IPS-15b (cell line): ENCODE data around the gene ARF6.
A peak's percentile ranks its signal among the peaks of the same experiment; 100 is the strongest.
"Not testable (repeated sequence)": the region's sequence is repeated elsewhere in the genome, so short reads cannot be mapped to it uniquely, and the experiment has no call there.

Experiments
- H3K27me3 ChIP-seq: one replicate; pipeline ENCODE4 v1.6.1; 2013; ENCODE audit warnings: low read length; ENCODE audit not compliant: control insufficient read depth, insufficient read depth
- H3K36me3 ChIP-seq: one replicate; pipeline ENCODE4 v1.6.1; 2013; ENCODE audit warnings: low read length; ENCODE audit not compliant: control insufficient read depth, insufficient read depth
- H3K4me1 ChIP-seq: one replicate; pipeline ENCODE4 v1.6.1; 2013; ENCODE audit warnings: mild to moderate bottlenecking, low read length; ENCODE audit not compliant: control insufficient read depth, insufficient read depth
- H3K4me3 ChIP-seq: one replicate; pipeline ENCODE4 v1.5.1; 2013; ENCODE audit warnings: low read depth, low read length
- H3K9ac ChIP-seq: one replicate; pipeline ENCODE4 v1.6.1; 2013; ENCODE audit warnings: low read depth, mild to moderate bottlenecking, low read length
- H3K9me3 ChIP-seq: one replicate; pipeline ENCODE4 v1.6.1; 2013; ENCODE audit warnings: mild to moderate bottlenecking, low read length; ENCODE audit not compliant: control insufficient read depth, insufficient read depth

Gene ARF6

DNA sequence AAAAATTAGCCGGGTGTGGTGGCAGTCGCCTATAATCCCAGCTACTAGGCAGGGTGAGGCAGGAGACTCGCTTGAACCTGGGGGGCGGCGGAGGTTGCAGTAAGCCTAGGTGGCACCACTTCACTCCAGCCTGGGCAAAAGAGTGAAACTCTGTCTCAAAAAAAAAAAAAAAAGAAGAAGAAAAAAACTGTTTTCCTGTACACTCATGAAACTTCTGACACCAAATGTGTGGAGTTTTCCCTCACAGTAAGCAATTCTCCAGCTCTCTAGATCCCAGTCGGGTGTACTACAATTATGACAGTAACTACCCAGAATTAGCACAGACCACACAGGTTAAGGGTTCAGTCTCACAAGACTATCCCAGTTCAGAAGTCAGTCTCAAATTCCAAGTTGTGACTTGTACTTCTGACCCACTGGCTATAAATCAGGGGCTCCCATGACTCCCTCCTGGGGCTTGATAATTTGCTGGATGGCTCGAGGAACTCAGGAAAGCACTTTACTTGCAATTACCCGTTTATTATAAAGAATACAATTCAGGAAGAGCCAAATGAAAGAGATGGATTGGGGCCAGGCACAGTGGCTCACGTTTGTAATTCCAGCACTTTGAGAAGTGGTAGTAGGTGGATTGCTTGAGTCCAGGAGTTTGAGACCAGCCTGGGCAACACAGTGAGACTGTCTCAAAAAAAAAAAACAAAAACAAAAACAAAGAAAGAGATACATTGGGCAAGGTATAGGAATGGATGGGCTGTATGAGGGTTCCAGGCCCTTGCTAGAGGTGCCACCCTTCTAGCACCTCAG is 12.4 kb upstream of the ARF6 start:
- no peak overlapping the region for H3K9ac ChIP-seq
- H3K4me1 ChIP-seq = peaks cover 12% of the 10 kb centered on the region

DNA sequence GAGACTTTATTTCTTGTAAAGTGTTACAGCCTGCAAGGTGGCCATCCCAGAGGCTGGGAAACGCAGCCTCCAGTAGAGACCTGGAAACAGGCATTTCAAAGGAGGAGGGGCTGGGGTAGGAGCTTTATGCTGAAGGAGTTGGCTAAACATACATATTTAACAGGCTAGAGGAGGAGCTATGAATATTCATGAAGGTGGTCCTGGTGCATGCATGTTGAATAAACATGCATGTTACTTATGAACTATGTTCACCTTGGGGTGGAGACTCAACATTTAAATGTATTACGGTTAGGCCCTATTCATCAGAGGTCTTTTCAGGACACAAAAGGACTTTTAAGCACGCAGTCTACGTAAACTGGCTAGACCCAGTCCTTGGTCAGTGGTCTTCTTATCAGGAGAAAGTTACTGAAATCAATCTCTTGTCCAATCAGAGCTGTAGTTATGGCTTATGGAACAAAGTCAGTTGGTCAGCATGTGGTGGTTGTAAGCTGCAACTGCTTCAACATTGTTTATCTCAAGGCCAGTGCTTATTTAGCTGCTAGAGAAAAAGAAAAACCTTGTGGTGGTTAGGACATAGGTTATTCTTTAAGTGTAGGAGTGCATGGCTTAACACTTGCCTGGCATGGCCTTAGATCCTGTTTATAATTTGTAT is 11.4 kb upstream of the ARF6 start:
- Histone ChIP-seq H3K27me3 (no peaks in the 10 kb centered on the region), H3K4me3 (no peak overlapping the region), H3K4me1 (peaks cover 12% of the 10 kb centered on the region), H3K9me3 (no peaks in the 10 kb centered on the region), H3K9ac (no peak overlapping the region), H3K36me3 (no peaks in the 10 kb centered on the region)

More for the DNA sequence above, 12.4 kb upstream of the ARF6 start:
- H3K27me3 ChIP-seq = no peaks in the 10 kb centered on the region
- no peaks in the 10 kb centered on the region for H3K36me3 ChIP-seq
- H3K9me3 ChIP-seq = no peaks in the 10 kb centered on the region
- no peak overlapping the region for H3K4me3 ChIP-seq

DNA sequence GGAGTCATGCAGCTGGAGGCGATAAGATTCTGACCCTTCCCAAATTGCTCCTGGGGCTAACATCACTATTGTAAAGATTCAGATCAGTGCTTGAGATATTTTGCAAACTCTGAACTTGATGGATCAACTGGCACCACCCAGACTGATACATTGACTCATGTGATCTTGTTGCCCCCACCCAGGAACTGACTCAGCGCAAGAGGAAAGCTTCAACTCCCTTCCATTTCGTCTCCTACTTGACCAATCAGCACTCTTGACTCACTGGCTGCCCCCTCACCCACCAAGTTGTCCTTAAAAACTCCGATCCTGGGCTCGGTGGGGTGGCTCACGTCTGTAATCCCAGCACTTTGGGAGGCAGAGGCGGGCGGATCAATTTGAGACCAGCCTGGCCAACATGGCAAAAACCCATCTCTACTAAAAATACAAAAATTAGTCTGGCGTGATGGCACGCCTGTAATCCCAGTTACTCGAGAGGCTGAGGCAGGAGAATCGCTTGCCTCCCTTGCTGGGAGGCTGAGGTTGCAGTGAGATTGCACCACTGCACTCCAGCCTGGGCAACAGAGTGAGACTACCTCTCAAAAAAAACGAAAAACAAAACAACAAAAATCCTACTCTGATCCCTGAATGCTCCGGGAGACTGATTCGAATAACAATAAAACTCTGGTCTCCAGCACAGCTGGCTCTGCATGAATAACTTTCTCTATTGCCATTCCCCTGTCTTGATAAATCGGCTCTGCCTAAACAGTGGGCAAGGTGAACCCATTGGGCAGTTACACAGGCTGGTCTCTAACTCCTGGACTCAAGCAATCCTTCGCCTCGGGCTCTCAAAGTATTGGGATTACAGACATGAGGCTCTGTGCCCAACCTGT is 9.8 kb upstream of the ARF6 start:
- Histone ChIP-seq H3K9me3 (no peaks in the 10 kb centered on the region), H3K9ac (no peak overlapping the region), H3K4me1 (peaks cover 12% of the 10 kb centered on the region), H3K27me3 (no peaks in the 10 kb centered on the region), H3K4me3 (no peak overlapping the region), H3K36me3 (no peaks in the 10 kb centered on the region)

DNA sequence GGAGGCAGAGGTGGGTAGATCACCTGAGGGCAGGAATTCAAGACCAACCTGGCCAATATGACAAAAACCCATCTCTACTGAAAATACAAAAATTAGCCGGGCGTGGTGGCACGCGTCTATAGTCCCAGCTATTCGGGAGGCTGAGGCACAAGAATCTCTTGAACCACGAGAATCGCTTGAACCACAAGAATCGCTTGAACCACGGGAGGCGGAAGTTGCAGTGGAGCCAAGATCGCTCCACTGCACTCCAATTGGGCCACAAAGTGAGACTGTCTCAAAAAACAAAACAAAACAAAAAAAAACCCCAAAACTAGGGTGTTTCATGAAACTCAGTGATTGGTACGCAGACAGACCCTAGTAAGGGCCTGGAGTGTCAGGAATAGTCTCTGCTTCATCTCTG is 6.4 kb upstream of the ARF6 start:
- peaks cover 12% of the 10 kb centered on the region for H3K4me1 ChIP-seq
- H3K36me3 ChIP-seq = no peaks in the 10 kb centered on the region
- no peaks in the 10 kb centered on the region for H3K9me3 ChIP-seq
- H3K4me3 ChIP-seq = no peak overlapping the region
- no peak overlapping the region for H3K9ac ChIP-seq
- no peaks in the 10 kb centered on the region for H3K27me3 ChIP-seq

DNA sequence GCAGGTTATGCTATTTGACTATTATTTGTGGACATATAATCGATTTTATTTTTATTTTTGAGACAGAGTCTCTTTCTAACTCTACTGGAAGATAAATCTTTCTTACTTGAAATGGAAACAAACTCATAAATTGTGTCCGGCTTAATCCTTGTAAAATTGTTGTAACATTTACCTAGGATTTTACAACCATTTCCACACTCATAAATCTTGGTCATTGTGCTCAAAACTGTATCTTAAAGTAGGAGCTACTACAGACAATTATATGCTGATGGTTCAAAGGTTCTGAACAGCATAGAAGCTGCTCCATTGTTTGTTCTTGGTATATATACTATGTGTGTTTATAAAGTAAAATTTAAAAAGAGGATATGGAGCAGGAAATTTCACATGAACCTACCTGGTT is 4.6 kb upstream of the ARF6 start:
- no peaks in the 10 kb centered on the region for H3K27me3 ChIP-seq
- peaks cover 3% of the 10 kb centered on the region for H3K36me3 ChIP-seq
- no peak overlapping the region for H3K4me3 ChIP-seq
- no peaks in the 10 kb centered on the region for H3K9me3 ChIP-seq
- peaks cover 14% of the 10 kb centered on the region for H3K4me1 ChIP-seq
- H3K9ac ChIP-seq = no peak overlapping the region

DNA sequence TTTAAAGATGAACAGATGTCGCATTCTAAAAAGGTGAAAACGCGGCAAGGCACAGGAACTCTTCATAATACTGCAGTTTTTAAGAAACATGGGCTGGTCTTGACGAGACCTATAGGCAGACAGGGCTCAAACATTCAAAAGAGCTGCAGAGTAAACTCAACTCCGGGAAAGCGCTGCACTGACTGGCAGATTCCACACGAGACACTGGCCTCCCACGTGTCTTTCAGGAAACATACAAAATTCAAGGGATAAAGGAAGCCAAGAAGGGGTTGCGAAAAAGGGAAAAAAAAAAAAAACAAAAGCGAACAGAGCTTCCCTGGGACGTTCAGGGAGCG is 614 bp upstream of the ARF6 start:
- Histone ChIP-seq H3K36me3 (peaks cover 3% of the 10 kb centered on the region), H3K27me3 (no peaks in the 10 kb centered on the region), H3K4me3 (peak overlapping the region; percentile 95), H3K4me1 (peaks cover 4% of the 10 kb centered on the region), H3K9me3 (no peaks in the 10 kb centered on the region), H3K9ac (peak overlapping the region; percentile 87)

DNA sequence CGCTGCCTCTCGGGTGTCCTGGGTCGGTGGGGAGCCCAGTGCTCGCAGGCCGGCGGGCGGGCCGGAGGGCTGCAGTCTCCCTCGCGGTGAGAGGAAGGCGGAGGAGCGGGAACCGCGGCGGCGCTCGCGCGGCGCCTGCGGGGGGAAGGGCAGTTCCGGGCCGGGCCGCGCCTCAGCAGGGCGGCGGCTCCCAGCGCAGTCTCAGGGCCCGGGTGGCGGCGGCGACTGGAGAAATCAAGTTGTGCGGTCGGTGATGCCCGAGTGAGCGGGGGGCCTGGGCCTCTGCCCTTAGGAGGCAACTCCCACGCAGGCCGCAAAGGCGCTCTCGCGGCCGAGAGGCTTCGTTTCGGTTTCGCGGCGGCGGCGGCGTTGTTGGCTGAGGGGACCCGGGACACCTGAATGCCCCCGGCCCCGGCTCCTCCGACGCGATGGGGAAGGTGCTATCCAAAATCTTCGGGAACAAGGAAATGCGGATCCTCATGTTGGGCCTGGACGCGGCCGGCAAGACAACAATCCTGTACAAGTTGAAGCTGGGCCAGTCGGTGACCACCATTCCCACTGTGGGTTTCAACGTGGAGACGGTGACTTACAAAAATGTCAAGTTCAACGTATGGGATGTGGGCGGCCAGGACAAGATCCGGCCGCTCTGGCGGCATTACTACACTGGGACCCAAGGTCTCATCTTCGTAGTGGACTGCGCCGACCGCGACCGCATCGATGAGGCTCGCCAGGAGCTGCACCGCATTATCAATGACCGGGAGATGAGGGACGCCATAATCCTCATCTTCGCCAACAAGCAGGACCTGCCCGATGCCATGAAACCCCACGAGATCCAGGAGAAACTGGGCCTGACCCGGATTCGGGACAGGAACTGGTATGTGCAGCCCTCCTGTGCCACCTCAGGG is 679 bp downstream of the ARF6 start:
- Histone ChIP-seq H3K4me3 (peak overlapping the region; percentile 95), H3K27me3 (no peaks in the 10 kb centered on the region), H3K36me3 (peaks cover 3% of the 10 kb centered on the region), H3K9ac (peak overlapping the region; percentile 93), H3K9me3 (no peaks in the 10 kb centered on the region), H3K4me1 (peaks cover 4% of the 10 kb centered on the region)

DNA sequence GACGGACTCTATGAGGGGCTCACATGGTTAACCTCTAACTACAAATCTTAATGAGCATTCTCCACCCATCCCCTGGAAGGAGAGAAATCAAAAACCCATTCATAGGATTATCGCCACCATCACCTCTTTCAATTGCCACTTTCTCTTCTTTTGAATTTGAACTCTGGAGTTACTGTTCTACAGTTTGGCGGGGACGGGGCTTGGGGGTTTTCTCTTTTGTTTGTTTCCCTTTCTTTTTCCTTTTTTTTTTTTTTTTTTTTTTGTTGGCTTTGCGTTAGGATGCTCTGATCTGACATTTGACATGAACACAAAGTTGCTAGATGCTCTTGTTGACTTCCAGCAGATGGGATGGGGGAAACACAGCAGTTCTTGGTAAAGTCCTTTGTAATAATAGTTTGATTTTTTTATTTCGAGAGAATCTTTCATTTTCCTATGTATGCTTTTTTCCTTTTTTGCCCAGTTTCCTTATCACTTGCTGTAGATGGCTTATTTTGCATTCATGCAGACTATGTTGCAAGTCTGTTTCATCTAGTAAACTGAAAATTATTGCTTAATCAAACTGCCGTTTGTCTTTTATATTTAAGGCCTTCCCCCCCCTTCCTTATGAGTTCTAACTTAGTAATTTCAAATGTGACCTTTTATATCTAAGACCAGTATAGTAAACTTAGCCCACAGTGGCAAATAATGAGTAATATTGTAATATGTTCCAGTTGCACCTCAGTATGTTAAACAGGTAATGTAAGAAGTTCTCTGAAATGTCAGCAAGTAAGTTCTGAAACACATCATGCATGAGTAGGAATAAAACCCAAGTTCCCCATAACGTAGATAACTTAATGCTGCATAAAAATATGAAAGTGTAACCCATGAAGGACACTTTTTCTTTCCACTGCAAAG is 1.6 kb downstream of the ARF6 start:
- not testable (repeated sequence) for H3K4me1 ChIP-seq, H3K36me3 ChIP-seq, H3K9me3 ChIP-seq, H3K27me3 ChIP-seq
- Histone ChIP-seq H3K4me3 (peak overlapping the region; percentile 95), H3K9ac (peak overlapping the region; percentile 93)

DNA sequence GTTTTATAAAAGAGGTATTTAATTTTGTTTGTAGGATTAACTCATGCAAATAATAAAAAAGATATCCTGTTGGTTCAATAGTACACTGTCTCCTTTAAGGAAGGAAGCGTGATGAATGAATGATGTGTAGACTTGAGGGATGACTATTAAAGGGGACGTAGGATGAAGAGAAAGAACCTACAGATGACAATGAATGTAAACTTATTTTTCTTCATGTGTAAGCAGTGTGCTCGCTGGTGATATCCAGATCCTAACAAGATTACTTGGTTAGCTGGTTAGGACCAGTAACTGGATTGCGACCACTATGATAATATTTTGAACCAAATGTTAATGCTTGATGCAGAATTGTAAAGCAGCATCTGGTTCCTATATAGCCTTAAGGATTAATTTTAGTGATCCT is 2.6 kb downstream of the ARF6 start:
- peaks cover 4% of the 10 kb centered on the region for H3K4me1 ChIP-seq
- H3K4me3 ChIP-seq = peak overlapping the region; percentile 47
- H3K9ac ChIP-seq = no peak overlapping the region
- H3K36me3 ChIP-seq = peaks cover 3% of the 10 kb centered on the region
- no peaks in the 10 kb centered on the region for H3K27me3 ChIP-seq
- no peaks in the 10 kb centered on the region for H3K9me3 ChIP-seq

DNA sequence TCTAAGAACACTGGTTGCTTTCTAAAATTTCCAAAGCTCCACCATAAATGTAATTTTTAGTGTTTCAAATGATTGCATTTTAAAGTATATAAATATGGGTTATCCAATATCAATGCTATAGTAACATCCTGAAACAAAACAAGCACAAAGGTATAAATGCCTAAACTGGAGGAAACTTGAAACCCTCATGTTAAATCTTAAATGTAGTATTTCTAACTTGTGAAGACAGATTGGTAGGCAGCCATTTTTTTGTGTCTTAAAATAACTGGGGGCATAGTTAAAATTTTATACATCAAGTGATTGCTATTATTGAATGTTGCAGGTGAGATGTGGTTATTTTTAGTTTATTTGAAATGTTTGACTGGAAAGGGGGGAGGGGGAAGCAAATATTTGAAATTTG is 3.4 kb downstream of the ARF6 start:
- not testable (repeated sequence) for H3K36me3 ChIP-seq, H3K9ac ChIP-seq, H3K27me3 ChIP-seq, H3K4me1 ChIP-seq, H3K9me3 ChIP-seq
- peak overlapping the region; percentile 47 for H3K4me3 ChIP-seq
